NCI-H1417 treated with DMSO at 0.1 percent for 48 hours (cell line): ENCODE measurements around the gene PPP1R9A.

Source experiments
- DNase-seq: peaks from one replicate; lab custom pipeline; 2025; lab: John Stamatoyannopoulos, UW

Gene PPP1R9A

DNA sequence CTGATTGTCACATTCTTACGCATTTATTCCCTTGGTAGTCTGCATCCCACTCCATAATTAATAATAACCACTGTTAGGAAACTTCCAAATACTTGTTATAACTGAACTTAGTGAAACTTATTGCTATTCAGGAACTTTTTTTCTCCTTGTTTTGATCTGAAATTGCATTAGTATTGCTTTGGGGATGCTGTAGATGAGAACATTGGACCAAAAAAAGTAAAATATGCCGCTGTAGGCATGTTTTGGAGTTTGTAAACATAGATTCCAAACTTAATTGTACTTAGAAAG, 1.7 kb downstream of the PPP1R9A start:
- DNase-seq, result no peak

DNA sequence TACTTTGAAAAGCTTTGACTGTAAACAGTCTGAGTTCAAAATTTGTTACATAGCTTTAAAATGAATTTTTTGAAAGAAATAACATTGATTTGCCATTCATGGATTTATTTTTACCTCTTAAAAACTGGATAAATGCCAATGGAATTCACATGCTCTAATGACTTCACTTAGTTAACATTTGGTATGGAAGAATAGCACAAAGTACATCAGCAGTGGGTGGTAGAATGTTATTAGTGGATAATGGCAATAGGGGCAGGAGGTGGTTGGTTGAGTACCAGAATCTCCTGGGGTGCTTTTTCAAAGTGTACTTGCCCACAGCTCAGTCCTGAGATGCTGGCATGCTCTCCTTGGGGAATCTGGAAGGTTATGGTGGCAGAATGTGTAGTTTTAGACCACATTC, 4.7 kb downstream of the PPP1R9A start:
- DNase-seq, result no peak

DNA sequence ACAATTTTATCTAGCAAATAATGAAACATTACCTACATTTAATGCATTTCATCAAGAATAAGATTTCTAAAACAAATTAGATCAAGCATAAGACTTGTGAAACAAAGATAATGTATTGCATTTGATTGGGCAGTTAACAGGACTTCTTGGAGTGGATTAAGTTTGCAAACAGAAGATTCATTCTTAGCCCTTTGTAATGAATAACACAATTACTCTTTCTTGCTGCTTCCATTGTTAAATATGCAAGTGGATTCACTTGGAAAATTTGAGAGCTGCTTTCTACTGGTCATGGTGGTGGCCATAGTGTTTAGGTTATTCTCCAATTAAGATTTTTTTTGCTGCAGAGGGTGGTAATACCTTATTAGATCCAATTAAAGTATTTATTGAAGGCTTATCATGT, 6.0 kb downstream of the PPP1R9A start:
- no peak for DNase-seq

DNA sequence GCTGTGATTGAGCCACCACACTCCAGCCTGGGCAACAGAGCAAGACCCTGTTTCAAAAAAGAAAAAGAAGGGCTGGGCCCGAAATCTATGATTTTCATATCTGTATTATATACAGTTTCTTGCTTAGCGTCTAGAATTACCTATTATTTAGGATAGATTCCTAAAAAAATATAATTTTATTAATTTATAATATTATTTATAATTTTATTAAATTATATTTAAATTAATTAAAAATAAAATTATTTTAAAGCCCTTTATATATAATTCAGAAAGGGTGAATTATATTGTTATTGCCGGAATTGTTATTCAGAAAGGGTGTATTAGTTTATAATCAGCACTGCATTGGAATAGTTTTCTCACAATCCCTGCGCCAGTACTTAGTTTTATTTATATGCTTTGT, 14.5 kb downstream of the PPP1R9A start:
- DNase-seq, result no peak

DNA sequence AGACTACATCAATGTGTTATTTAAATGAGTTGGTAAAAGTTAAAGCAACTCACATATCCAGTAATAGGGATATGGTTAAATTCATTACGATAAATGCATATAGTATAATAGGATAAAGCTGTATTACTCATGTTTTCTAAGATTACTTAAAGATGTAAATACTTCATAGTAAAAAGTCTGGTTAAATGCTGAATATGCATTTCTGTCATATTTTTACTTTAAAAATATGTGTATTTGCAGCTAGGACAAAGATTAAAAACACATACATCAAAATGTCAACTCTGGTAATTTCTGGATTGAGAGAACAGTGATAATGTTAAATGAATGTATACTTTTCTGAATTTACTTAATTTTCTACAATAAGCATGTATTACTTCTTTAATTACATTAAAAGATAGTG, 15.1 kb downstream of the PPP1R9A start:
- DNase-seq, result no peak

DNA sequence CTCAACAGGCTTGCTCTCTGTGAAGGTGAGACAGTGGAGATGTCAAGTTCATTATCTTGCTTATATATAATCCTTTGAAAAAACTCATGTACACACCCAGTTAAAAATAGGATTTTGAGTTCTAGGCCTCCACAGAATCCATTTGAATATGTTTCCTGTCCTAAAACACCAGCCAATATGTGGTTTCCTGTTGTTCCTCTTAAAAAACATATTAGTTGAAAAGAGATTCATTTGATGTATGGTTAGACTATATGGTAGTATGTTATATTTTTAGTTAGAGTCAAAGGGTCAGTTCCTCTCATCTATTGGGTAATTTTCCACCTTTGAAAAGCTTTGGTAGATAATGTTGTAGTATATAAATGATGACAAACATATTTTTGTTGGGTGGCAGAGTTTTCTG, 16.0 kb downstream of the PPP1R9A start:
- DNase-seq, result no peak

DNA sequence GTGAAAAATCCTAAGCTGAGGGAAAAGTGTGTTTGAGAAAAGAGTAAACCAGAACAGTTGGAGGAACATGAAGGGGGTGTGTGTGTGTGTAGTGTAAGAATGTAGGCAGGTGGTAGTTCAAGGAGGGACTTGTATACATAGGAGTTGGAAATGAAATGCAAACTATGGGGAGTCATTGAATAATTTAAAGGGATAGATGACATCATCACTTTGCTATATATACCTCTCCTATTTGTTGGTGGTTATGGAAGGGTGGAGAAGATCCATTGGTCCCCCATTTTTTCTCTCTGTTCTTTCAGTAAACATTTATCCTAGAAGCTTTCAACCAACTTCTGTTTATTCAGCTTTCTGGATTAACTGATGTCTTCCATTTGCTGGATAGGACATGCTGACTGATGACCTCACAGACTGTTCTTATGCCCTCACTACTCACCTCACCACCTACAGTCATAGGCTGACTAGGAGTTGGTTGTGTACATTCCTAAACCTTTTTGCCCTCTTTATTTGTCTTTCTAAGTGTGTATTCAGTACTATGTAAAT, 20.8 kb downstream of the PPP1R9A start:
- DNase-seq, result no peak

DNA sequence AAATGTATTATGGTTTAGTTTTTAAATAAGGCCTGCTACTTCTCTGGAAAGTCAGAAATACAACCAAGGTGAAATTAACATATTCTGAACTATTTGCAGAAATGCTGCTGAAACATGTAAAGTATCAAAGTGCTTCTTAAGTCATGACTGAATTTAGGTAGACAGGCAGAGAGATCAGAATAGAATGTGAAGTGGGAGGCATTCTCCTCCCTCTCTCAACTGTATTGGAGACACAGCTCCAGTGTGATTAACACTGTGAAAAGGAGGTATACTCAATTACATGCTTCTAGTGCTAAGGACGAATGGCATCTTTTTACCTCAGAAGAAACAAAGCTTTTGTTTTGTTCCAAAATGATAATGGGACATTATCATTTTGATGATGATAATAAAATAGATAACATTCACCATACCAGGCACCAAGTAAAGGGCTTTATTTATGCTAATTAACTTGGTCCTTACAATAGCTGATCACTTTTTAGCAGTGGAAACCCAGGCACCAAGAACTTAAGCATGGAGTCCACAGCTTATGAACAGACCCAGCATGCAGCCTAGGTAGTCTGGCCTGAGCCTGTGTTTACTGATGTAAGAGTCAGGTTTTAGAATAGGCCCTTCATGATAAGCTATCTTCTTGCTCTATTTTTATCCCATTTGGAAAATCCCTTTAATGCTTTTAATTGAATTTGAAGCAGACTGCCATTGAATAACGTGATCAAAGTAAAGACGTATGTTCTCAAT, 26.0 kb downstream of the PPP1R9A start:
- no peak for DNase-seq

DNA sequence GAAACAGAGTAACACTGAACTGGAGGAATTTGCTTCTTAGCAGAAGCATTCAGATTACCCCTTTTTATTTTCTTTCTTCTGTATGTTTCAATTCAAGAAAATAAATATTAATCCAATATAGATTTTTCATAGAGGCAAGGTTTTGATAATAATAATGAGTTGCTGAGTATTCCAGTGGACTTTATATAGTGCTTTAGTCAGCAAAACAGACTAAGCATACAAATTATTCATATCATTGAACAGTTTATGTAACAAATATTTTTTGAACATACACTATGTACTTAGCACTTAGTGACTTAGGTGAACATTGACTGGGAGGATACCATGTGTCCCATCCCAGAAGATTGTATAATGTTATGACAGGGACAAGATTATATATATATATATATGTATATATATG, 32.0 kb downstream of the PPP1R9A start:
- no peak for DNase-seq

DNA sequence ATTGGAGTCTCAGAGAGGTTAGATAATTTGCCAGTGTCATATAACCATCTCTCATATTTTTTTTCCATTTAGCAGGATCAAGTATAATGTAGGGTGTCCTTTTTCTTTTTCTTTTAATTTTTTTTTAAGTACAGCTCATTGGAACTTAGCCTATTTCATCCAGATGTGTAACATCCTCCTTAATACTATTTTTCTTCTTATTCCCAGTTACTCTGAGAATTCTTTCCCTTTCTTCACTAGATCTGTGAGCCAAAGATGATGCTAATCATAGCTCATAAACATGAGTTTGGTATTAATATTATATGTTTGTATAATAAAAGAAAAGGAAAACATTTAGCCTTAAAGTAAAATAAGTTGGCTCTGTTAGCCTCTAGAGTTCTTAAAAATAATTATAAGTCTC, 32.8 kb downstream of the PPP1R9A start:
- DNase-seq, result no peak

DNA sequence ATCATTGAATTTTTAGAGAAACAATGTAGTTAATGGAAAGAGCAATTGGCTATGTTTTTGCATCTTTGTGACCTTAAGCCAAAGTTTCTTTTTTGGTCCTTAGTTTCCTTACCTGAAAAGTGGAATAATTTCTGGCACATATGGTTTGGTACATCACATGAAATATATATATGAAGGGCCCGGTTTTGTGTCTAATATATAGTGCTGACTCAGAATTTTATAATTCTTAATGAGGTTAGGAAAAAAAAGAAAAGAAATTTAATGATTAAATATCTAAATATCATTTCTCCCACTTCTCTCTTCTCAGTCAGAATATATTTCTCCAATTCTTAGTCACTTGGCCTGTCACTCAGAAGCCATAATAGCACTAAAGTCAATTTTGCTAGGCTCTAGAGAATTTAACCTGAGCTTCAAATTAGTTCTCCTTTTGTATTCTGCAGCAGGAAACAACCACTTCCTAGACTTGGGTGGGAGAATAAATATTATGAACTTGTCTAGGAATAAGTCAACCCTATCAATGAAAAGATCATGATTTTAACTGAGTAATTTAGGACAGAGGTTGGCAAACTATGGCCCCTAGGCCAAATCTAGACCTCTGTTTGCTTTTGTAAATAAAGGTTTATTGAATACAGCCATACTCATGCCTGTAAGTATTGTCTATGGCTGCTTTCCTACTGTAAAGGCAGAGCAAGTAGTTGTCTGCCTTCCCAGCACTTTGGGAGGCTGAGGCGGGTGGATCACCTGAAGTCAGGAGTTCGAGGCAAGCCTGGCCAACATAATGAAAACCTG, 34.6 kb downstream of the PPP1R9A start:
- DNase-seq, result no peak

DNA sequence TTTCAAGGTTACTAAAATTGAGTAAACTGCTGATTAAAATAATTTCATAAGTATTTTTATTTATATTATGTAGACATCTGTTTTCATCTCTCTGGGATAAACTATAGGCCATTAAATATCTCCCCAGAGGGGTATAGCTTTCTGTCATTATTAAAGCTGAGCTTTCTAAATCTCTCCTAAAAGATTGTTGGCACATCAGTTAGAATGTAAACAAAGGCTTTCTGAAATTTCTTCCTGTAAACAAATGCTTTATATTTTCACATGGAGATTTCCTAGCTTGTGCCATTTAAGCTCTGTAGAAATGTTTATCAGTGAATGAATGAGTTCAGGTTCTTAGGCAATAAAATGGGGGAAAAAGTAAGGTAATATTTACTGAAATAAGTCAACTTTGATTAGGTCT, 35.7 kb downstream of the PPP1R9A start:
- DNase-seq, result no peak

DNA sequence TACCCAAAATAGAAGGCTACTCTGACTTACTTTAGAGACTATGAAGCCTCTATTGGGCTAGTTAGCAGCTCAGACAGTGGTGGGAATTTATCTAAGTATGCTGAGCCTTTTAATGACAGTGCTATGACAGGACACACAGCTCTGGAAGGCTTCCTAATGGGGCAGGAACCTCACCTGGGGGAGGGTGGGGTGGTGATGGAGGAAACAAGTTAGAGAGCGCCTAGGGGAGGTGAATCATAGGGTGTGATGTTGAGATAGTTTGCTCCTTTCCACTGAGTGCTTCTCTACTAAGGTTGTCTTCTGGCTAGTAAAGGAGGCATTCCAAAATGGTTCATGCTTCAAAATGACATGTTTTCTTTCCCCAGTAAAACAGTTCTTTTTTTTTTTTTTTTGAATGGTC, 42.1 kb downstream of the PPP1R9A start:
- DNase-seq, result no peak

DNA sequence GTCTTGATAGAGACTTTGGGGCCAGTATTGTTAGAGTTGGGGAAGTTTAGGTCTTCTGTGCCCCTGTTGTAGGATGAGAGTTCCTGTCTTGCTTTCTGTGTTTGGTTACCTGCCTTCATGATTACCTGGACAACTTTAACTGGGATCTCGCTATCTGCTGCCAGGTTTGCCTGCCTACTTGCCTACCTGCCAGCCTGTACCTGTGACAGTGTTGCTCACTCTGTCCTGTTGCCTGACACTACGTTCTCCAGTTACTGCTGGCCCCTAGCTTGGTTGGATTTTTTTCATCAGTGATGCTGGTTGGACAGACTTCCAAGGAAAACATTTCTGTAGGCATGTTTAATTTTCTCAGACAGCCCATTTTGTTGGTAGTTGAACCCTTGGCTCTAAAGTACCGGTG, 48.4 kb downstream of the PPP1R9A start:
- no peak for DNase-seq

DNA sequence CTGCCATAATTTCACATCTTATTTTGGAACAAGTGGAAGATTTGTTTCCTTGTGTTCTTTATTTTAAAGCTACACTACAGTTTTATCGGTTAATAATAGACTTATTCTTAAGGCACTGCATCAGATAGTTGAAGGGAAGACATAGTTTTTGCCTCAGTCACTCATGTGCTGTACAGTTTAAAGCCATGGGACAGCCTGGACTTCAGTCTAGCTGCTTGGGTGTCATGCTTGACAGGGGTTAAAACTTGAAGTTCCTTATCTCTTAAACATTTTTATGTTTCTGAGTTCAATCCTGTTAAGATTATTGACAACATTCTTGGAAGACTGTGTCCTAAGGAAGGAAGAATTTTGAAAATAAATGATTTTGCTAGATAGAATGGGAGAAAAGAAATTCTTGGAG, 49.7 kb downstream of the PPP1R9A start:
- no peak for DNase-seq

DNA sequence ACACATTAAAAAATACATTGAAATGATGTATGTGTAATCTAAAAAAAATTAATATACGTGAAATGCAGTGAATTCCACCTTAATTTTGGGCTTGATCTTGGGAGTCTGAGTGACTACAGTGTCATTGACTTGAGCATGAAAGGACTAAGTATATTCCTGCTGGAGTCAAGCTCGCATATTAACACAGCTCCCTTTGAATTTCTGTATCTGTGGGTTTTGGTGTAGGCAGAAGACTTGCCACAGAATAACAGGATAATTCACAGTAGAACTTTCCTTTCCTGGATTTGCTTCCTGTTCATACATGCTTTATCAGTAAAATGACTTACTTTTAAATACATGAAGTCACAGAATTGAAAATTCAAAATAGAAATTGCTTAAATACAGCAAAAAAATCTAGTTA, 55.3 kb downstream of the PPP1R9A start:
- DNase-seq, result no peak

DNA sequence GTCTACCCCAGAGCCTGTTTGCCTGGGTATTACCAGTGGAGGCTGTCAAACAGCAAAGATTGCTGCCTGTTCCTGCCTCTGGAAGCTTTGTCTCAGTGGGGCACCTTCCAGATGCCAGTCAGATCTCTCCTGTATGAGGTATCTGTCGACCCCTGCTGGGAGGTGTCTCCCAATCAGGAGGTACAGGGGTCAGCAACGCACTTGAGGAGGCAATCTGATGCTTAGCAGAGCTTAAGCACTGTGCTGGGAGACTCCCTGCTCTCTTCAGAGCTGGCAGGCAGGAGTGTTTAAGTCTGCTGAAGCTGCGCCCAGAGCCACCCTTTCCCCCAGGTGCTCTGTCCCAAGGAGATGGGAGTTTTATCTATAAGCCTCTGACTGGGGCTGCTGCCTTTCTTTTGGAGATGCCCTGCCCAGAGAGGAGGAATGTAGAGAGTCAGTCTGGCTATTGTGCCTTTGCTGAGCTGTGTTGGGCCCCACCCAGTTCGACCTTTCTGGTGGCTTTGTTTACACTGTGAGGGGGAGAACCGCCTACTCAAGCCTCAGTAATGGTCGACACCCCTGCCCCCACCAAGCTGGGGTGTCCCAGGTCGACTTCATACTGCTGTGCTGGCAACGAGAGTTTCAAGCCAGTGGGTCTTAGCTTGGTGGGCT, 62.2 kb downstream of the PPP1R9A start:
- no peak for DNase-seq

DNA sequence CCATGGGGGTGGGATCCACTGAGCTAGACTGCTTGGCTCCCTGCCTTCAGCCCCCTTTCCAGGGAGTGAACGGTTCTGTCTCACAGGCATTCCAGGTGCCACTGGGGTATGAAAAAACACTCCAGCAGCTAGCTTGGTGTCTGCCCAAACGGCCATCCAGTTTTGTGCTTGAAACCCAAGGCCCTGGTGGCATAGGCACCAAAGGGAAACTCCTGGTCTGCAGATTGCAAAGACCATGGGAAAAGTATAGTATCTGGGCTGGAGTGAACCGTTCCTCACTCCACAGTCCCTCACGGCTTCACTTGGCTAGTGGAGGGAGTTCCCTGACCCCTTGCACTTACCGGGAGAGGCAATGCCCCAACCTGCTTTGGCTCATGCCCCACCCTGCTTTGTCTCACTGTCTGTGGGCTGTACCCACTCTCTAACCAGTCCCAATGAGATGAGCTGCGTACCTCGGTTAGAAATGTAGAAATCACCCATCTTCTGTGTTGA, 62.7 kb downstream of the PPP1R9A start:
- DNase-seq, result no peak

DNA sequence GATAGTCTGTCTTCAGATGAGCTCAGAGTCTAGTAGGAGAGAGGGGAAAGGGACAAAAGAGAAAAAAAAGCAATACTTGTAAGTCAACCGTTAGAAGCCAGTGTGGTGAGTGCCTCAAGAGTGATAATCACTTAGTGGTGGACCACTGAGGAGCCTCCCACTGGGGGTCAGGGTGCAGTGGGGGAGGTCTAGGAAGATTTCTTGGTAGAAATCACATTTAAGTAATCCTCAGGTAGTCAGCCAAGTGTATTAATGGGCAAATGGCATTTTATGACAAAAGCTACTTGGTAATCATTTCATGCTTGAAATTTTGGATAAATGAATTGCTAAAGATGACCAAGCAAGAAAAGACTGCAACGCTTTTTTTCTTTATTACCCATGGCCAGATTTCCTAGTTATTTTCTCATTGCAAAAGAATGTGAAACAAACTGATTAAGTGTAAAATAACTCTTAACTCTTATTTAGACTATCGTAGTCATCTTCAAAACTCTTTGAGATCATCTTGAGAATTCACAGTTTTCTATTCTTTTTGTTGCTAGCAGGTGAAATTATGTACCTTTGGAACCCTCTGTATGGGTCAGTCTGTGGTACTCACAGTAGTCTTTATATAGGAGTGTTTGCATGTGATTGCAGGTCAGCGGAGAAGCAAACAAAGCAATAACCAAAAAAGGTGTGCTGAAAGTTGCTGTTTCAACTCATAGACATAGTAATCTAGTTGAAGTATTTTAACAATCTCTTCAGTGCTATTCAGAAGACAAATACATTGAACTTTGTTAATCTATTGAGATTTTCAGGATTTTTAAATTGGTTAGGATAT, 63.9 kb downstream of the PPP1R9A start:
- DNase-seq, result no peak

DNA sequence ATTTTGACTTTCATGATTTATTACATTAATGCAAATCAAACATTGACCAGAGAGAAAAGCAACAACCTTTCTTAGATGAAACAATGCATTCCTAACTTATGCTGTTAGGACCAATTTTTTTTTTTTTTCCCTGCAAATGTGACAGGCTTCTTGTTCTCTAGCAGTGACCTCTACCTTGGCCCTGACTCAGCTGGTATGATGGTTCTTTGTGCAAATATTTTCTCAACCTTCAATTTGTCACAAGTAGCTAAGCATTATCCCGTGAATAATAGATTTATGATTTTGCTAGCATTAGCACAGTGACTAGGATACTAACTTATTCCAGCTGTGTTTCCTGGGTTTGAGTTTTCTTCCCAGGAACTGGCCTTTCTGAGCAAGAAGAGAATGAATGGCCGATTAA, 64.9 kb downstream of the PPP1R9A start:
- peak; percentile 59 for DNase-seq

DNA sequence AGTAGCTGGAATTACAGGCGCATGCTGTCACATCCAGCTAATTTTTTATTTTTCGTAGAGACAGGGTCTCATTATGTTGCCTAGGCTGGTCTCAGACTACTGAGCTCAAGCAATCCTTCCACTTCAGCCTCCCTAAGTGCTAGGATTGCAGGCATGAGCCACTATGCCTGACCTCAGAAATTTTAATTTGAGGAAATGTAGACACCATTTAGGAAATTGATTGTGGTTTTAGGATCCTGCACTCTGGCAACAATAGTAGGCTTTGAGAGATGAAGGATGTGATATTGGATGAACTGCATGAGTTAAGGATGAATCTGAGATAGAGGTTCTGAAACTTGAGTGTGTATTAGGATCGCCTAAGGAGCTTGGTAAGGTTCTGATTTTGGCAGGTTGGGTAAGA, 66.5 kb downstream of the PPP1R9A start:
- no peak for DNase-seq

DNA sequence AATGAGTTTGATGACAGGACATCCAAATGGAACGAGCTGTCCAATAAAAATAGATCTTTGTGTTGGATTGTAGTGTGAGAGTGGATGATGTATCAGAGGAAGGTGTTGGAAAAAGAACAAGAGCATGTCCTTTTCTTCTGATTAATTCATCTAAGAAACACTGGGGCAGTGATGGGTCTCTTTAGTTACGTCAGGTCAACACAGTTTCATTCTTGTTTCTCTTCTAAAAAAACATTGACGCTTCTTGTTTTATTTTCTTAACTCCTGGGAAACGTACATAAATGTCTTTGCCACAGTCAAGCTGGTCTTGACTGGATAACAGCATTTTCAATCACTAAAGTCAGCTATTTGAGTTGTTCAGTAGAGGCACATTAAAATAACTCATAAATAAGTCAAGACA, 67.0 kb downstream of the PPP1R9A start:
- DNase-seq, result no peak
